ENCODE data around the gene SPO11.

- no peak for TF ChIP-seq POLR2A (IDR thresholded peaks at IDR 0.05; ENCODE audit: extremely low read depth, insufficient read length)
- TF ChIP-seq CTCF (IDR thresholded peaks at IDR 0.05; ENCODE audit: low read depth, low read length): no peak
Observed at GRCh38 chr20:57315976-57316480, 13.6 kb upstream of the SPO11 start.
